Keratinocyte (primary cell): ENCODE measurements around the gene SLAMF1. TPM values are rescaled to one million over a fixed set of nuclear protein-coding genes. Genes with fewer than 3 reads are reported as not detected.

Experiments used
- DNase-seq: peaks from one replicate; pipeline ENCODE4 v3.0.0-alpha.2; 2011; ENCODE audit warnings: low read depth, missing footprints, low spot score
- FAIRE-seq: peaks from 2 replicates; lab custom pipeline; 2011; peaks lifted over from hg19 to GRCh38; lab: Jason Lieb, UNC
- H2AFZ ChIP-seq: 2 replicates; pipeline ENCODE4 v1.6.0; 2012; ENCODE audit warnings: low read length, control low read depth, inconsistent platforms; ENCODE audit not compliant: control insufficient read depth
- H3K27ac ChIP-seq: 2 replicates; pipeline ENCODE4 v1.5.1; 2011; ENCODE audit warnings: low read length; ENCODE audit not compliant: control insufficient read depth, insufficient read depth
- H3K27me3 ChIP-seq: 3 replicates; pipeline ENCODE4 v1.6.0; 2011; ENCODE audit warnings: low read length; ENCODE audit not compliant: control insufficient read depth, insufficient read depth; ENCODE audit errors: extremely low read depth
- H3K36me3 ChIP-seq, 2 experiments: 2 replicates in 1 of 2; 3 replicates in 1 of 2; pipeline ENCODE4 v1.5.1; 2011; ENCODE audit warnings: low read length in 2 of 2, mild to moderate bottlenecking in 1 of 2; ENCODE audit not compliant: control insufficient read depth in 2 of 2, insufficient read depth in 2 of 2; ENCODE audit errors: extremely low read depth in 1 of 2
- H3K4me1 ChIP-seq: 3 replicates; pipeline ENCODE4 v1.5.1; 2011; ENCODE audit warnings: low read length; ENCODE audit not compliant: control insufficient read depth, insufficient read depth; ENCODE audit errors: extremely low read depth
- H3K4me2 ChIP-seq: 3 replicates; pipeline ENCODE4 v1.6.0; 2011; ENCODE audit warnings: low read depth, low read length; ENCODE audit not compliant: control insufficient read depth, insufficient read depth; ENCODE audit errors: extremely low read depth
- H3K4me3 ChIP-seq, 3 experiments: fragments of 200-600 bp in 1 of 3; sonication (generic) in 1 of 3; 2 replicates in 2 of 3; 3 replicates in 1 of 3; pipeline ENCODE4 v1.5.1; 2011 to 2016; ENCODE audit warnings: low read length in 3 of 3, mild to moderate bottlenecking in 3 of 3, control low read depth in 2 of 3, inconsistent platforms in 1 of 3, low read depth in 1 of 3, mixed read lengths in 1 of 3, mixed run types in 1 of 3, moderate library complexity in 1 of 3; ENCODE audit not compliant: control insufficient read depth in 2 of 3, insufficient read depth in 2 of 3; ENCODE audit errors: extremely low read depth in 1 of 3
- H3K79me2 ChIP-seq: 2 replicates; pipeline ENCODE4 v1.6.0; 2012; ENCODE audit warnings: low read length; ENCODE audit not compliant: control insufficient read depth, insufficient read depth
- H3K9ac ChIP-seq: 3 replicates; pipeline ENCODE4 v1.6.0; 2011; ENCODE audit warnings: low read length; ENCODE audit not compliant: control insufficient read depth, insufficient read depth; ENCODE audit errors: extremely low read depth
- H3K9me1 ChIP-seq: 3 replicates; pipeline ENCODE4 v1.6.0; 2011; ENCODE audit warnings: low read length; ENCODE audit not compliant: control insufficient read depth, insufficient read depth; ENCODE audit errors: extremely low read depth
- H3K9me3 ChIP-seq: 2 replicates; pipeline ENCODE4 v1.5.1; 2012; ENCODE audit warnings: low read depth, low read length; ENCODE audit not compliant: control insufficient read depth
- H4K20me1 ChIP-seq: 3 replicates; pipeline ENCODE4 v1.6.0; 2011; ENCODE audit warnings: low read length; ENCODE audit not compliant: control insufficient read depth, insufficient read depth; ENCODE audit errors: extremely low read depth
- EZH2 ChIP-seq: IDR thresholded peaks from one replicate; pipeline ENCODE4 v1.6.1; 2012; ENCODE audit warnings: inconsistent platforms, mild to moderate bottlenecking, low read length, moderate library complexity
- dilution Hi-C: fragments of 300-500 bp; cut with MboI; formaldehyde crosslinking; loops from one replicate; pipeline ENCODE4 v1.7.0; 2020; ENCODE audit warnings: low sequenced_read_pairs; ENCODE audit not compliant: extremely low pct_ligation_motif_present
- polyA plus RNA-seq, 5 experiments: library from polyadenylated mRNA; depleted of rRNA in 3 of 5; stranded (reverse) in 3 of 5; stranded (forward) in 1 of 5; unstranded in 1 of 5; fragments of >200 nt; gene quantifications; 1 replicate in 1 of 5; 2 replicates in 3 of 5; 3 replicates in 1 of 5; pipeline versions ENCODE4 v1.2.1 to v1.2.3, GENCODE V29; 2011 to 2012; ENCODE audit warnings: missing spikeins in 2 of 5, low read depth in 1 of 5, low replicate concordance in 1 of 5
- TF ChIP-seq, protein P1 (sequence below), 3 experiments: IDR thresholded peaks in 1 of 3; conservative IDR thresholded peaks in 1 of 3; optimal IDR thresholded peaks in 1 of 3; 2 replicates in 2 of 3; 3 replicates in 1 of 3; pipeline versions ENCODE3 to v1.5.1; 2011; ENCODE audit warnings: low read length in 3 of 3, mild to moderate bottlenecking in 3 of 3, moderate library complexity in 2 of 3, control low read depth in 1 of 3, inconsistent platforms in 1 of 3; ENCODE audit not compliant: insufficient read depth in 2 of 3; ENCODE audit errors: extremely low read depth in 1 of 3

Gene SLAMF1
- polyA plus RNA-seq, 1 donor (not counting 4 experiments of a cell fraction or from before 2014, with no cell fraction given), result not detected

DNA sequence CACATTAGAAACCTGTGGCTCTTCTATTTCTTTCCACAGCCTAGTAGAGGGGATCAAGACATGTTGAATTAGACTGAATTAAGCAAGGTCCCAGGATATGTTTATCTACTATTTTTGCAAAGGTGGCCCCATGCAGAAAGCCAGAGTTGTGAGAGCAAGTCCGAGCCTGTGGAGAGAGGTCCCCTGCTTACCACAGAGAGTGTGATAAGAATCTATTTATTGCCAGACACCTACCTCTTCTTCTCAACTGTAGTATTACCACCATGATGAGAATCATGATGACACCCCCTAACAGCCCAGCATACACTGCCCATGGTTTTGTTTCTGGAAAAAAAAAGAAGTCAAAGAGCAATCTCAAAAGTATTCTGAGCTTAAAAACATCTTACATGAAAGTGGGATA lies 23.0 kb downstream of the SLAMF1 start:
- Histone ChIP-seq H4K20me1 (no peaks in the 10 kb centered on the region), H3K9ac (no peak overlapping the region), H3K9me1 (no peaks in the 10 kb centered on the region), H3K79me2 (no peaks in the 10 kb centered on the region), H3K4me1 (no peaks in the 10 kb centered on the region), H3K4me3 (no peak overlapping the region), H3K9me3 (no peaks in the 10 kb centered on the region), H3K36me3 (no peaks in the 10 kb centered on the region), H3K4me2 (no peak overlapping the region), H3K27me3 (peaks cover 10% of the 10 kb centered on the region), H2AFZ (no peak overlapping the region), H3K27ac (no peak overlapping the region)
- FAIRE-seq (no peak), DNase-seq (no peak)
- TF ChIP-seq, protein P1, sequence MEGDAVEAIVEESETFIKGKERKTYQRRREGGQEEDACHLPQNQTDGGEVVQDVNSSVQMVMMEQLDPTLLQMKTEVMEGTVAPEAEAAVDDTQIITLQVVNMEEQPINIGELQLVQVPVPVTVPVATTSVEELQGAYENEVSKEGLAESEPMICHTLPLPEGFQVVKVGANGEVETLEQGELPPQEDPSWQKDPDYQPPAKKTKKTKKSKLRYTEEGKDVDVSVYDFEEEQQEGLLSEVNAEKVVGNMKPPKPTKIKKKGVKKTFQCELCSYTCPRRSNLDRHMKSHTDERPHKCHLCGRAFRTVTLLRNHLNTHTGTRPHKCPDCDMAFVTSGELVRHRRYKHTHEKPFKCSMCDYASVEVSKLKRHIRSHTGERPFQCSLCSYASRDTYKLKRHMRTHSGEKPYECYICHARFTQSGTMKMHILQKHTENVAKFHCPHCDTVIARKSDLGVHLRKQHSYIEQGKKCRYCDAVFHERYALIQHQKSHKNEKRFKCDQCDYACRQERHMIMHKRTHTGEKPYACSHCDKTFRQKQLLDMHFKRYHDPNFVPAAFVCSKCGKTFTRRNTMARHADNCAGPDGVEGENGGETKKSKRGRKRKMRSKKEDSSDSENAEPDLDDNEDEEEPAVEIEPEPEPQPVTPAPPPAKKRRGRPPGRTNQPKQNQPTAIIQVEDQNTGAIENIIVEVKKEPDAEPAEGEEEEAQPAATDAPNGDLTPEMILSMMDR (optimal IDR thresholded peaks at IDR 0.05 in 1 of 3, IDR thresholded peaks at IDR 0.05 in 1 of 3, conservative IDR thresholded peaks at IDR 0.05 in 1 of 3; ENCODE audit: extremely low read depth in 1 of 3, insufficient read depth in 2 of 3, low read length in 3 of 3), result no peak
- TF ChIP-seq EZH2, result no peak
- dilution Hi-C loops, result loop anchor here (25.0 kb wide), 1 partner anchor 187 kb away; no protein-coding TSS in a partner anchor

DNA sequence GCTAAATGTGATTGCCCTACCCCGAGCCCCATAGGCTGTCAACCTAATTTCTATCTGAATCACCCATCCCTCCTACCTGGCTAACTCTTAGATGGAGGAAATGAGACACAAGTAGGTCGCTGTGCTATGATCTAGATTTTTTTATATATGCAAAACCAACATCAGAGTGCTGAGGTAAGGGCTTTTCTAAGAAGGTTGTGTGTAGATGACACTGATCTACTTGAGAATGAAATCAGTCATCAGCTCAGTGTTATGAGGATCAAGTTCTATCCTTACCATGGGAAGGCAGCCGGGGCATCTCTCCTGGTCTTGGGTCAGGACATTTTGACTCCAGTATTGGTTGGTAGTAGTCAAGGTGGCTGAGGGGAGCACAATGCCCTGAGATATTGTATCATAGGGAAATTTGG lies 23.6 kb downstream of the SLAMF1 start:
- no peak overlapping the region for H2AFZ ChIP-seq
- H3K27me3 ChIP-seq, result peaks cover 10% of the 10 kb centered on the region
- H3K9ac ChIP-seq, result no peak overlapping the region
- no peaks in the 10 kb centered on the region for H3K79me2 ChIP-seq
- TF ChIP-seq, protein P1 (optimal IDR thresholded peaks at IDR 0.05 in 1 of 3, IDR thresholded peaks at IDR 0.05 in 1 of 3, conservative IDR thresholded peaks at IDR 0.05 in 1 of 3; ENCODE audit: extremely low read depth in 1 of 3, insufficient read depth in 2 of 3, low read length in 3 of 3), result no peak
- TF ChIP-seq EZH2, result no peak
- FAIRE-seq, result no peak
- no peak overlapping the region for H3K4me3 ChIP-seq
- H3K36me3 ChIP-seq, result no peaks in the 10 kb centered on the region
- H4K20me1 ChIP-seq, result no peaks in the 10 kb centered on the region
- H3K9me1 ChIP-seq, result no peaks in the 10 kb centered on the region
- H3K4me1 ChIP-seq, result no peaks in the 10 kb centered on the region
- dilution Hi-C loops, result loop anchor here (25.0 kb wide), 1 partner anchor 186 kb away; no protein-coding TSS in a partner anchor
- no peak overlapping the region for H3K27ac ChIP-seq
- H3K4me2 ChIP-seq, result no peak overlapping the region
- DNase-seq, result no peak
- no peaks in the 10 kb centered on the region for H3K9me3 ChIP-seq
